HEK293 (cell line): ENCODE data around the gene TAS2R40.

Source experiments
- REPIN1 ChIP-seq: fragments of 450-650 bp; formaldehyde crosslinking; IDR thresholded peaks from 2 replicates; pipeline ENCODE4 v1.5.1; 2017; ENCODE audit warnings: missing biosample characterization, missing genetic modification characterization, low read depth
- ZBTB8A ChIP-seq: fragments of 450-650 bp; formaldehyde crosslinking; IDR thresholded peaks from 2 replicates; pipeline ENCODE4 v1.5.1; 2016; ENCODE audit warnings: missing biosample characterization, missing genetic modification characterization
- ZNF121 ChIP-seq: fragments of 450-650 bp; formaldehyde crosslinking; IDR thresholded peaks from 2 replicates; pipeline ENCODE4 v1.5.1; 2016; ENCODE audit warnings: missing biosample characterization, missing genetic modification characterization
- ZNF138 ChIP-seq: fragments of 450-650 bp; formaldehyde crosslinking; IDR thresholded peaks from 2 replicates; pipeline ENCODE4 v1.5.1; 2016; ENCODE audit warnings: missing biosample characterization, missing genetic modification characterization, borderline replicate concordance

DNA sequence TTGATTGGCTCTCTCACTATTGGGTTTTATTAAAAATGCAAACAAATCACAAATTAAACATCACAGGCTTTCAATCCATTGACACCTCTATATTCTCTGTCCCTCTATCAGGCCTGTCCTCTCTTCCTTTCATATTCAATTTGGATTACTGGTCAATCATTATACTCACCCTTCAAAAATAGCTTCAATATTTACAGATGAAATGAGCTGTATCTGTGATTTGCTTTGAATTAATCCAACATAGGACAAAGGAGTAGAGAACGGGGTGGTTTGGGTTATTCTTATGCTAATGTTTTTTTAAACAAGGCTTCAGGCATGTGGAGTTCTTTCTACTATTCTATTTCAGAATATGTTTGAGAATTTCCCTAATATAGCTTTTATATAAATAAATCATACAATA lies 36.3 kb upstream of the TAS2R40 start:
- TF ChIP-seq ZNF138 (tag by site-specific recombination) (no peak), ZBTB8A (no peak), REPIN1 (no peak), ZNF121 (tag by site-specific recombination) (no peak)
